MM.1S (cell line): ENCODE results near the gene MASP1.

Experiments
- DNase-seq: peaks from one replicate; pipeline ENCODE4 v3.0.0-alpha.2; 2015
- H2AFZ ChIP-seq: fragments of 300-600 bp; sonication (generic); 2 replicates; pipeline ENCODE4 v1.6.0; 2016; ENCODE audit warnings: antibody characterized with exemption, low read length
- H3F3A ChIP-seq: fragments of 300-600 bp; sonication (generic); 2 replicates; pipeline ENCODE4 v1.6.1; 2016; ENCODE audit warnings: mild to moderate bottlenecking, antibody characterized with exemption, low read length, moderate library complexity, mixed read lengths; ENCODE audit not compliant: insufficient read depth
- H3K27ac ChIP-seq: fragments of 300-600 bp; sonication (generic); 2 replicates; pipeline ENCODE4 v1.5.1; 2016; ENCODE audit warnings: mild to moderate bottlenecking, low read length
- H3K27me3 ChIP-seq: fragments of 300-600 bp; sonication (generic); replicated peaks from 2 replicates; pipeline ENCODE4 v1.6.0; 2016; ENCODE audit warnings: low read length; ENCODE audit not compliant: insufficient read depth
- H3K36me3 ChIP-seq: fragments of 300-600 bp; sonication (generic); replicated peaks from 2 replicates; pipeline ENCODE4 v1.6.1; 2016; ENCODE audit warnings: mild to moderate bottlenecking, low read length, mixed read lengths; ENCODE audit not compliant: insufficient read depth
- H3K4me1 ChIP-seq: fragments of 300-600 bp; sonication (generic); 2 replicates; pipeline ENCODE4 v1.6.1; 2016; ENCODE audit warnings: low read length, mixed read lengths
- H3K4me2 ChIP-seq: fragments of 300-600 bp; sonication (generic); 2 replicates; pipeline ENCODE4 v1.6.0; 2016; ENCODE audit warnings: low read depth, low read length
- H3K4me3 ChIP-seq: fragments of 300-600 bp; sonication (generic); 2 replicates; pipeline ENCODE4 v1.5.1; 2016; ENCODE audit warnings: low read length, mixed read lengths
- H3K79me2 ChIP-seq: fragments of 300-600 bp; sonication (generic); 2 replicates; pipeline ENCODE4 v1.6.1; 2016; ENCODE audit warnings: mixed run types, low read length, mixed read lengths
- H3K9ac ChIP-seq: fragments of 300-600 bp; sonication (generic); 2 replicates; pipeline ENCODE4 v1.6.1; 2016; ENCODE audit warnings: low read length, mixed read lengths
- H3K9me2 ChIP-seq: fragments of 300-600 bp; sonication (generic); replicated peaks from 2 replicates; pipeline ENCODE4 v1.6.1; 2016; ENCODE audit warnings: mild to moderate bottlenecking, low read length, mixed read lengths; ENCODE audit not compliant: insufficient read depth
- H3K9me3 ChIP-seq: fragments of 300-600 bp; sonication (generic); replicated peaks from 2 replicates; pipeline ENCODE4 v1.6.1; 2016; ENCODE audit warnings: mild to moderate bottlenecking, low read length, mixed read lengths; ENCODE audit not compliant: insufficient read depth
- H4K20me1 ChIP-seq: fragments of 300-600 bp; sonication (generic); 2 replicates; pipeline ENCODE4 v1.6.1; 2016; ENCODE audit warnings: mild to moderate bottlenecking, low read length, moderate library complexity, mixed read lengths; ENCODE audit not compliant: insufficient read depth
- EZH2 ChIP-seq: fragments of 300-600 bp; sonication (generic); optimal IDR thresholded peaks from 2 replicates; pipeline ENCODE3; 2017; ENCODE audit warnings: low read depth, mild to moderate bottlenecking, antibody characterized with exemption, low read length, mixed read lengths
- EZH2phosphoT487 ChIP-seq: fragments of 300-600 bp; sonication (generic); IDR thresholded peaks from 2 replicates; pipeline ENCODE4 v1.6.1; 2018; ENCODE audit warnings: antibody characterized with exemption, low read length
- TF ChIP-seq, protein P1 (sequence below): fragments of 300-600 bp; sonication (generic); IDR thresholded peaks from 2 replicates; pipeline ENCODE4 v1.5.1; 2016; ENCODE audit warnings: antibody characterized with exemption, low read length, mixed read lengths

Gene MASP1

DNA sequence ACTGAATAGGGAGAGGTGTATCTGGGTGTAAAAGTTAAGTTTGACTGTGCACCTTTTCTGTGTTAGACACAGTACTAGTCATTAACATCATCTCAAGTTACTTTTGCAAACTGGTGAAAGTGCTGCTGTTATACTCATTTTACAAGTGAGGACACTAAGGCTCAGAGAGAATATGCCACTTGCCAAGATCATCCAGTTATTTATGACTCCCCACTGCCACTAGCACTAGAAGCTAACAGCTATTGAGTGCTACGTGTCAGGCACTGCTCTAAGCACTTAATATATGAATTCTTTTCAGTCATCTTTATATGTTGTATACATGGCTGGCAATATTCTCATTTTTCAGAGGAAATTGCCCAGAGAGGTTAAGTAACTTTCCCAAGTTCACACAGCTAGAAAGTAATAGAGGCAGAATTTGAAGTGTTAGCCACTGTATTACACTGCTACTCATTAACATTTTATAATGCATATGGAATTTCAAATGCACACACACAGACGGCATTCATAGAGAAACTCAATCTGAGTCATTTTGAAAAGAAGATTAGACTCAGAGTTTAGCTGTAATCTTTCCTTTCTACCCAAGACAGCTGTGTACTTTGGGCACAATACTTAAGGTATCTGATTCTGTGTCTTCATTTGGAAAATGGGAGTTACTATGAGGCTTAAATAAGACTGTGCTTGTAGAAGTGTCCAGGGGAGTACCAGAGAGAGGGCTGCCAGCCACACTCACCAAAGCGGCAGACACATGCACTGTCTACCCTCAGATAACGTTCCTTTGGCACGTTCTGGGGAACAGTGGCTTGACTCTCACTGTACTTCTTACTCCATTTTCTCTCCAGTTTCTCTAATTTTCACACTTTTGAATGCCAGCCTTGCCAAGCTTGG, 1.3 kb upstream of the MASP1 start:
- TF ChIP-seq EZH2 (no peak), EZH2phosphoT487 (no peak)
- TF ChIP-seq, protein P1, sequence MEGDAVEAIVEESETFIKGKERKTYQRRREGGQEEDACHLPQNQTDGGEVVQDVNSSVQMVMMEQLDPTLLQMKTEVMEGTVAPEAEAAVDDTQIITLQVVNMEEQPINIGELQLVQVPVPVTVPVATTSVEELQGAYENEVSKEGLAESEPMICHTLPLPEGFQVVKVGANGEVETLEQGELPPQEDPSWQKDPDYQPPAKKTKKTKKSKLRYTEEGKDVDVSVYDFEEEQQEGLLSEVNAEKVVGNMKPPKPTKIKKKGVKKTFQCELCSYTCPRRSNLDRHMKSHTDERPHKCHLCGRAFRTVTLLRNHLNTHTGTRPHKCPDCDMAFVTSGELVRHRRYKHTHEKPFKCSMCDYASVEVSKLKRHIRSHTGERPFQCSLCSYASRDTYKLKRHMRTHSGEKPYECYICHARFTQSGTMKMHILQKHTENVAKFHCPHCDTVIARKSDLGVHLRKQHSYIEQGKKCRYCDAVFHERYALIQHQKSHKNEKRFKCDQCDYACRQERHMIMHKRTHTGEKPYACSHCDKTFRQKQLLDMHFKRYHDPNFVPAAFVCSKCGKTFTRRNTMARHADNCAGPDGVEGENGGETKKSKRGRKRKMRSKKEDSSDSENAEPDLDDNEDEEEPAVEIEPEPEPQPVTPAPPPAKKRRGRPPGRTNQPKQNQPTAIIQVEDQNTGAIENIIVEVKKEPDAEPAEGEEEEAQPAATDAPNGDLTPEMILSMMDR: no peak
- Histone ChIP-seq H3K36me3 (no peaks in the 10 kb centered on the region), H3K9me2 (no peaks in the 10 kb centered on the region), H3K9me3 (no peaks in the 10 kb centered on the region), H4K20me1 (no peaks in the 10 kb centered on the region), H3K4me2 (no peak overlapping the region), H3K79me2 (no peaks in the 10 kb centered on the region), H3K9ac (no peak overlapping the region), H3K4me1 (no peaks in the 10 kb centered on the region), H3K27ac (no peak overlapping the region), H3K4me3 (no peak overlapping the region), H3K27me3 (no peaks in the 10 kb centered on the region), H2AFZ (no peak overlapping the region), H3F3A (no peaks in the 10 kb centered on the region)
- DNase-seq: no peak

DNA sequence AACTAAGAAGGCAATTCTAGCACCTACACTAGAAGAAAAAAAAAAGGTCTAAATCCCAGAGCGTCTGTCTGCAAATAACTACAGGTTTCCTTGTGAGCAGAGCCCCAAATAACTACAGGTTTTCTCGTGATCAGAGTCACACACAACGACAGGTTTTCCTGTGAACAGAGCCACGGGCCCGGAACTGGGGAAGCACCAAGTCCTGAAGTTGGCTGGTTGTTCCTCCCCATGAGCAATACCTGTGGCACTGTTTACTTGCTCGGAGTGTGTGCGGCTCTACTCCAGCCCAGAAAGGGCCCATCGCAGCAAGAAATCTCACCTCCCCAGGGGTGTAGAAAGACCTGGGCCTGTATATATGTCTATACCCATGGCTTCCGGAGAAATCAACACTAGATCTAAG, 644 bp upstream of the MASP1 start:
- no peaks in the 10 kb centered on the region for H4K20me1 ChIP-seq
- no peak overlapping the region for H3K27ac ChIP-seq
- TF ChIP-seq EZH2phosphoT487: no peak
- TF ChIP-seq, protein P1: no peak
- TF ChIP-seq EZH2: no peak
- no peaks in the 10 kb centered on the region for H3K27me3 ChIP-seq
- no peak overlapping the region for H2AFZ ChIP-seq
- H3K4me2 ChIP-seq: no peak overlapping the region
- H3K36me3 ChIP-seq: no peaks in the 10 kb centered on the region
- no peak overlapping the region for H3K9ac ChIP-seq
- H3F3A ChIP-seq: no peaks in the 10 kb centered on the region
- H3K9me3 ChIP-seq: no peaks in the 10 kb centered on the region
- no peaks in the 10 kb centered on the region for H3K79me2 ChIP-seq
- H3K4me1 ChIP-seq: no peaks in the 10 kb centered on the region
- no peak for DNase-seq
- no peak overlapping the region for H3K4me3 ChIP-seq
- no peaks in the 10 kb centered on the region for H3K9me2 ChIP-seq

GRCh38 chr3:187291001-187291511, 481 bp downstream of the MASP1 start:
- TF ChIP-seq EZH2 (no peak), EZH2phosphoT487 (no peak)
- TF ChIP-seq, protein P1: no peak

More at GRCh38 chr3:187291001-187291511, 481 bp downstream of the MASP1 start:
- Histone ChIP-seq H4K20me1 (no peaks in the 10 kb centered on the region), H3K9ac (no peak overlapping the region), H3F3A (no peaks in the 10 kb centered on the region), H3K36me3 (no peaks in the 10 kb centered on the region), H3K9me3 (no peaks in the 10 kb centered on the region), H3K27ac (no peak overlapping the region), H3K27me3 (no peaks in the 10 kb centered on the region), H2AFZ (no peak overlapping the region), H3K79me2 (no peaks in the 10 kb centered on the region), H3K4me2 (no peak overlapping the region), H3K4me1 (no peaks in the 10 kb centered on the region), H3K4me3 (no peak overlapping the region), H3K9me2 (no peaks in the 10 kb centered on the region)
- no peak for DNase-seq
